HG02763 (cell line): ENCODE measurements around the gene TTC28.
"Not testable (repeated sequence)": the region's sequence is repeated elsewhere in the genome, so short reads cannot be mapped to it uniquely, and the experiment has no call there.

Experiments used
- ATAC-seq: cut with Tn5 transposase; IDR thresholded peaks from one replicate; pipeline ENCODE4 v1.9.1; 2021; ENCODE audit warnings: mild to moderate bottlenecking, moderate library complexity; ENCODE audit not compliant: unreplicated experiment

TTC28 gene

DNA sequence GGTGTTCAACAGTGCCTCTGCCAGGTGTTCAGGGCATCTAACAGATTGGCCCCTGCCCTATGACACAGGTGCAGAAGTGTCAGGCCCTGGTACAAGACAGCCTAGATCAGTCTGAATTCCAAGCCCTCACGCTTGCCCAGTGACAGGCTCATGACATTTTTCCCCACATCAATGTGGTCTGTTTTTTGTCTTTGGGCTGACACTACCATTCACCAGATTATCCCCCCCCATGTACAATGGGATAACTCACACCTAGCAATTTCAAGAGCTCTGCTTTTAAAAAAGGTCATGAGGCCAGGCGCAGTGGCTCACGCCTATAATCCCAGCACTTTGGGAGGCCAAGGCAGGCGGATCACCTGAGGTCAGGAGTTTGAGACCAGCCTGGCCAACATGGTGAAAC, 605.1 kb downstream of the TTC28 start:
- ATAC-seq: no peak

DNA sequence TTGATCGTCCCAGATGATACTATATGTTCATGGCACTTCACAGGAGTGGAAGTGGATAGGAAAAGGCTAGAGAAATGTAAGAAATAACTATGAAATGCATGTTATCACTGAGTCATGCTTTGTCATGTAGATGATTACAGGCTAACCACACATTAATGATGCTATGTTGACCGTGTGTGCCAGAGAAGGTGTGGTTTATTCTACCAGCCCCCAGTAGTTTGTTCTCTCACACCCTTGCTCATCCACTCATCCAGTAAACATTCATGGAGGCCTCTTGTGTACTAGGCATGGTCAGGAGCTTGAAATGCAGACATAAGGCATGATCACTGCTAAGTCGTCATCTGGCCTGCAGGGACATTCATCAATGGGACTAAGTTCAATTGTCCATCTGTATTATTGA, 607.6 kb downstream of the TTC28 start:
- no peak for ATAC-seq

DNA sequence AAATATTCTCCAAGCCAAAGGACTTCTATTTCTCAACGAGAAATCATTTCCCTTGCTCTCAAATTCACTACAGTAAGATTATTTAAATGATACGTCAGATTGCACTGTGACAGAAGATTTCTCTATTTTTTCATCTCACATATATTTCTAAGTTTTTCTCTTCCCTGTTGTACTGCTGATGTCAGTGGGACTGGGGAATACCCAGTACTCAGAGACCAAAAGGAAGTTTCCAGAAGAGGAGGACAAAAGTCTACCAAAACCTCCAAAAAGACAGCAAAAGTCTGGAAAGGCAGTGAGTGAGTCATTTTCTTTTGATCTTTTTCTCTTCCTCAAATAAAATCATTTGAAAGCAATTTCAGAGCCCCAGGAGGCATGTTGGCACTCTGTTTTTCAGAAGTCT, 610.8 kb downstream of the TTC28 start:
- no peak for ATAC-seq

DNA sequence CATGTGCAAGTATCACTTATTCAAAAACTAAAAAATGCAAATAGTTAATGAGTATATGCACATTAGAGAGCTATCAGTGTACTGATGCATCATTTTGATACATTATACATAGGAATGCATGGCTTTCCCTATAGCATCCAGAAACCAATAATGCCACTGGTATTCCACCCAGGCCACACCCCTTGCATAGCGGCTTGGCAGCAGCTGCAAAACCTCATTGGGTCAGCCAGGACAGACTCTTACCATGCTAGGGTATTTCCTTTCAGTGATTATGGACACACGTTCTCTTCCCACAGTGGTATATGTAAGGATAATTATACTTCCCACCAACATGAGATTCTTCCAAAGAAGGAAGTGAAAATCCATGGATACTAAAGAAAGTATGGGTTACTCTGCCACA, 614.7 kb downstream of the TTC28 start:
- ATAC-seq: no peak

DNA sequence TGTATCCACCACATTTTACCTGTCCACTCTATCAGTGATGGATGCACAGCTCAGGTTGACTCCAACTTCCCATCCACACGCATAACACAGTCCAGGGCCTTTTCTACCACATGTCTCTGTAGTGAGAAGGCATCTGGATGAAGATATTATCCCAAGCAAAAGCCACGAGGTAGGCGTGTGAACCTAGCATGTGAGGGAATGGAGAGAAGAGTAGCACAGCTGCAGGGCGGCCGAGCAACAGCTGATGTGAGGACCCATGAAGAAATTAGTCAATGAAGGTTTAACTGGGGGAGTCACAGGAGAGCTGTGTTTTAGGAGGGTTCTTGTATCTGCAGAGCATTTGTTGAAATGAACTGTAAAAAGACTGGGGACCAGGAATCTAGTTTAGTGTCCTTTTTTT, 616.0 kb downstream of the TTC28 start:
- no peak for ATAC-seq

DNA sequence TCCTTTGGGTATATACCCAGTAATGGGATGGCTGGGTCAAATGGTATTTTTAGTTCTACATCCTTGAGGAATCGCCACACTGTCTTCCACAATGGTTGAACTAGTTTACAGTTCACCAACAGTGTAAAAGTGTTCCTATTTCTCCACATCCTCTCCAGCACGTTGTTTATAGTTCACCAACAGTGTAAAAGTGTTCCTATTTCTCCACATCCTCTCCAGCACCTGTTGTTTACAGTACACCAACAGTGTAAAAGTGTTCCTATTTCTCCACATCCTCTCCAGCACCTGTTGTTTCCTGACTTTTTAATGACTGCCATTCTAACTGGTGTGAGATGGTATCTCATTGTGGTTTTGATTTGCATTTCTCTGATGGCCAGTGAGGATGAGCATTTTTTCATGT, 619.0 kb downstream of the TTC28 start:
- not testable (repeated sequence) for ATAC-seq

- ATAC-seq: no peak
These were observed 621.6 kb downstream of the TTC28 start for GRCh38 chr22:28058036-28058435.

DNA sequence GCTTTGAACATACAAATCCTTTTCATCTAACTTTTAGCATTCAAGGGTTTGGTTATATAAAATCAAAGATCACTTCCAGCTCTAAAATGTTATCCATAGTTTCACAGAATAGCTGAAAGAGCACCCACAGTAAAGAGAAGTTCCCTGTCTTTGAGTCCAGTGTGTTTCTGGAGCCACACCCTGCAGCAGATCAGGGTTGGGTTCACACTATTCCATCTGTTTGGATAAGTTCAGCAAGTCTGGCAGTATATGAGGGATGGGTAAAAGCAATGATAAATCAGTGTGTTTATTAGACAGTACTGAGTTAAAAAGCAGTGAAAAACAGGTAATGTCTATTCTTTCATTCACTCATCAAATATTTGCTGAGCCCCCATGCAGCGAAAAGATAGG, 624.8 kb downstream of the TTC28 start:
- no peak for ATAC-seq

DNA sequence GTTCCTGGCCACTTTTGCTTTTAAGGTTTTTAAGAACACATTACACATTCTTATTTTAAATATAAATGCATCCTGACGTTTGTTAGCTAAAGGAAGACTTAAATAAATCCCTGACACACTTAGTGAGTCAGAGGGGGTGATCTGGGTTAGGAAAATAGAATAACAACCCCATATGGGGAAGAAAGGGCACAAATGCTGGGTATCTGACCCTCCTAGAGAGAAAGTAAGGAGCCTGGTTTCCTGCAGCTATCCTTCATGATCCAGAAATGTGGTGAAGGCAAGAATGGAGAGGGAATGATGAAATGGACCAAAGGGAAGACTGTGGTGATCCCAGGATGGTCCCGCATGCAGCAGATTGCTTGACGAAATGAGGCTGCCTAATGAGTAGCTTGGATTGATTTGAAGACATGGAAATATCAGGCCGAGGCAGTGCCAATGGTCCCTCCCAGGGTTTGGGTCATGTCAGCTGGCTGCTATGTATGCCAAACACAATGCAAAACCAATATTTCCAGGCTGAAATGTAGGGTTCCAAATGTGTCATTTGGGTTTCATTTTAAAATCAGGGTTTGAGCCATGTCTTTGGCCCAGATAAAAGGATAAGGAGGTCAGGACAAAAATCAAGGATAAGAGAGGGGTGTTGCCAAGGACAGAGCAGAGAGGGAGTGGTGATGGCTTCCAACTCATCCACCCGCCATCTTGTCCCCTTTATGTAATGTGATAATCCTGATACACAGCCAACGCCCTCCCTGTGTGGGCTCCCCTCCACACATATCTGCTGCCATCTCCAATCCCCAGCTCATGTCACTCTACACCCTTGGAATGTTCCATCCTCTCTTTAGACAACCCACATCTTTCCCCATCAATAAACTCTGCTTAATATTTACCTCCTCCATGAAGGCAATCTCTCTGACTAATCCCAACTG, 625.5 kb downstream of the TTC28 start:
- ATAC-seq: no peak

DNA sequence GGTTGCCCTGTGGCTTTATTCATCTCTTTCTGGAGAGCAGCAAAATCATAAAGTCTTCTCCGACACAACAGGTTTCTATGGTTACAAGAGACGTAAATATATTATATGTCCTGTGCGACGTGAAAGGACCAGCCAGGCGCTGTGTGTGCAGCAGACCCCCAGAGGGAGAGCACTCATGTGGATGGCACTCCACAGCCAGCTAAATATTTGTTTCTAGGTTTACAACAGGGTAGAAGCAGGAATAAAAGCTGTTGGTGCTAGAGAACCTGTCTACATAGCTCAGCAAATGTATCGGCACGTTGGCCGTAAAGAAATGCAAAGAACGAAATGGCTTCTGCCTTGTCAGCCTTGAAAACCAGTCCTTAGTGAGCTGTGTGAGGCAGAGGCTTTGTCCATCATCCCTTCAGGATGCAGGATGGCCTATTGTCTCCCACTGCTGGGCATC, 626.8 kb downstream of the TTC28 start:
- ATAC-seq: no peak

DNA sequence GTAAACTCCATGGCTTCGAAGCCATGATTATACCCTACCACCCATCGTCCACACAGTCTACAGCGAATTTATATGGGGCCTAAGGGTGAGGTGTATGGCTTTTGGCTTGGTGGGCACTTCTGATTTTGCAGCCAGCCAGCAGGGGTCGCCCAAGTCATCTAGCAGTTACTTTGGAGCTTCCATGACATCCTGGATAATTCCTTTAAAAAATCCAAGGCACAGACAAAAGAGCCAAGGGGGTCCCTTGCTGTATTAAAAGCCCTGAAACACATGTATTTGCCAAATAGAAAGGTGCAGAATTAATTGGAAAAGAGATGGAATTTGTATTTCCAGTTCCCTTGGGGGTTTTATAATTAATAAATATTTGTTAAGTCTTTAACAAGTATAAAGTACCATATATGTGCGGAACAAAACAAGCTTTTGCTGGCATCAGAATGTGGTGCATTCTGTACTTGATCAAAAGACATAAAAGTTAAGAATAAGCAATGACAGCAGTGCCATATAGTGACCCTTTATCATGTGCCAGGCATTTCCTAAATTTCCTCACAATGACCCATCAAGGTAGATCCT, 627.8 kb downstream of the TTC28 start:
- no peak for ATAC-seq

GRCh38 chr22:28051091-28051786, 628.4 kb downstream of the TTC28 start:
- no peak for ATAC-seq

- ATAC-seq: no peak
These were observed 631.1 kb downstream of the TTC28 start for GRCh38 chr22:28048529-28048928.

GRCh38 chr22:28047740-28048139, 631.9 kb downstream of the TTC28 start:
- ATAC-seq: no peak

DNA sequence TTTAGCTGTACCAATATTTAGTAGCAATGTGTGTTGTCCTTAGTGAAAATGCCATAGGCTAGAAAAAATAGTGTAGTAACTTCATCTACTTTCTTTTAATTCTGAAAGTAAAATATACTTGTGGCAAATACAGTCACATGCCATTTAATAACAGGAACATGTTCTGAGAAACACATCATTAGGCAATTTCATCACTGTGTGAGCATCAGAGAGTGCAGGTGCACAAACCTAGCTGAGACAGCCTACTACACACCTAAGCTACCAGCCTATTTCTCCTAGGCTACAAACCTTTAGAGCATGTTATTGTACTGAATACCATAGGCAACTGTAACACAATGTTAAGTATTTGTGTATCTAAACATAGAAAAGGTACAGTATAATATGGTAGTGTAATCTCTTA, 633.5 kb downstream of the TTC28 start:
- no peak for ATAC-seq

GRCh38 chr22:28044546-28045173, 635.0 kb downstream of the TTC28 start:
- ATAC-seq: no peak

DNA sequence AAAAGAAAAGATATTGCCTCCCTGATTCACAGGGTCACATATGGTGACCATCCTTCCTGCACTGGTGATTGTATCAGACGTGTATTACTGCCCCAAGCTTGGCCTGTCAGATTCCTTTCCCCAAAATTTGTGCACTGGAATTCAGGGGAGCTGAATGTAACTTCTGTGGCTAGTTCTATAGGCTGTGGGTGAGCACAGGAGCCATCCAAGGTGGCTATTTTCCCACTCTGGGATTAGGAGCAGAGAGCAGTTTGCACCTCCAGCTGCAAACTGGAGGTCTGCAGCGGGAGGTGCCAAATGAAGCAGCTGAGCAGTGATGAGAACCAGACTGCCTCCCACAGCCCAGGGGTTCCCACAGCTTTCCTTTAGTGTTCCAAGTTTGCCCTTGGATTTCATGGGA, 636.4 kb downstream of the TTC28 start:
- no peak for ATAC-seq

DNA sequence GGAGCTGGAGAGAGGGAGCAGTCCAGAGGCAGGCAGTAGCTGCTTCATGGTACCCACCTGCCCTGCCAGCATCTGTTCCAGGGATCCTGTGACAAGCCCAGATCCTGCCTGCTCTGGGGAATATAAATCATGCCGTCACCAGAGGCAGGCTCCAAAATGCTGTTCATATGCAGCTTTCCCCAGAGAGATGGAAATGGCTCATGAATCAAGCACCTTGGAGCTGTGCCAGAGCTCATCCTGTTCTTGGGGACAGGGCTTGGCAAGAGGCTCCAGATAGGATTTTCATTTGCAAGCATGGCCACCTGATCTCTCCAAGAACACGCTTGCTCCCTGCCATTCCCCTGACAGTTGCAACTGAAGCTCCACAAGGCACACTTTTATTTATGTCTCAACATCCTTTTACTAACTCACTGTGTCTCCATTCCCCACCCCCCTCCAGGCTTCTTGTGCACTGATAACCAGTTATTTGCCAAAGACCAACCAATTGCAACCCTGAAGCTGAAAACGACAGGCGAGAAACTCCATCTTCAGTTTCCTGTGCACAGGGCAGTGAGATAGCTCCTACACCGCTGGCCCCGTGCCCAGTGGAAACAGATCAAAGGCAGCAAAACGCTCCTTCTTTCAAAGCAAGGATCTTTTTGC, 644.8 kb downstream of the TTC28 start:
- no peak for ATAC-seq

DNA sequence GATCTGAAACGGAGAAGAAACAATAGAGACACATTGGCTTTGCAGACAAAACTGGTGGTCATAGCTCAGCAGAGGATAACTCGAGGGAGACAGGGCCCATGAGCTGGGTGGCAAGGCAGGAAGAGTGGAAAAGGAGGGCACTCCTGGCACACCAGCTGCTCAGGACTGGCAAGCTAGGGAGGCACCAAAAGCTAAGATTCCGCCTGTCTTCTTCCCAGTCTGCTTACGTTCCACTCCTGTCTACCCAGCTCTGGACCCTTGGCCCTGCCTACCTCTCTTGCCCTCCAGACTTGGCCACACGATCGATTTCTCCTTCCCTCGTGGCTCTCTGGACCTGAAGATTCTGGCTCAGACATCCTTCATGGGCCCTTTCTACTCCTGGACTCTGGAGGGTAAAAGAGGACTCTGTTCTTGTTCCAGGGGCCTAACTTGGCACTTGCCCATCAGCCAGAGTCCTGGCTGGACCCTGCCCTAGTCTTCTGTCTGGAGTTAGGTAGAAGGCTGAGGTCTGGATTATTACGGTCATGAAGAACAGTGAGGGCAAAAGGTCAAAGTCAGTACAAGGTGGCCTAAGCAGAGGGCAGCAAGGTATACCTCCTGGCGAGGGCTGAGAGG, 645.4 kb downstream of the TTC28 start:
- no peak for ATAC-seq

DNA sequence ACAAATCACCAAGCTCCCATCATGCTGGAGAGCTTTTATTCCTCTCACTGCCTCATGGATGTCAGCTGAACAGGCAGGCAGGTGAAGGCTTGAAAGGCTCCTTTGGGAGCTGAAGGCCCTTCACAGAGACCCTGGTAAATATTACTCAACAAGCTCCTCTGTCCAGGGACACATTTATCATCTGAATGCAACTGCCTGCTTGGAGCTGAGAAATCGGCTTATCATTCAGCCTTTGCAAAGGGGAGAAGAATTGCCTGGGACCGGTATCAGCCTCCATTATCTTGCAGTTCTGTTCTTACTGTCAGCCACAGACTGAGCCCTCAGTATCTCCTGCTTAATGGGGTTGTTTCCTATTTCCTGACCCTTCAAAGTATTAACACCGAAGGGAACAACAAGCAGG, 646.8 kb downstream of the TTC28 start:
- no peak for ATAC-seq
